HCT116 (cell line): ENCODE results near the gene ABTB2.

Experiments used
- EZH2 ChIP-seq: fragments of 200-600 bp; sonication (generic); IDR thresholded peaks from 2 replicates; pipeline ENCODE4 v1.6.1; 2017; ENCODE audit warnings: antibody characterized with exemption, mixed run types
- POLR2A ChIP-seq: IDR thresholded peaks from 2 replicates; pipeline ENCODE4 v1.7.0; 2011; ENCODE audit warnings: borderline replicate concordance; ENCODE audit not compliant: insufficient read depth, insufficient read length; ENCODE audit errors: extremely low read depth
- POLR2AphosphoS5 ChIP-seq: IDR thresholded peaks from 2 replicates; pipeline ENCODE4 v1.6.1; 2011; ENCODE audit warnings: mild to moderate bottlenecking, low read depth, low read length, moderate library complexity
- TF ChIP-seq, protein P1 (sequence below): IDR thresholded peaks from 2 replicates; pipeline ENCODE4 v1.6.1; 2012
- TF ChIP-seq, protein P2 (sequence below), 3 experiments: fragments of 200-600 bp in 1 of 3; sonication (generic) in 1 of 3; IDR thresholded peaks in 2 of 3; conservative IDR thresholded peaks in 1 of 3; 2 replicates each; pipeline ENCODE4 v1.5.1; 2012 to 2017; ENCODE audit warnings: low read depth in 2 of 3, low read length in 2 of 3, antibody characterized with exemption in 1 of 3, borderline replicate concordance in 1 of 3, control low read depth in 1 of 3, mild to moderate bottlenecking in 1 of 3, mixed read lengths in 1 of 3, mixed run types in 1 of 3, moderate library complexity in 1 of 3; ENCODE audit not compliant: insufficient read depth in 1 of 3

DNA sequence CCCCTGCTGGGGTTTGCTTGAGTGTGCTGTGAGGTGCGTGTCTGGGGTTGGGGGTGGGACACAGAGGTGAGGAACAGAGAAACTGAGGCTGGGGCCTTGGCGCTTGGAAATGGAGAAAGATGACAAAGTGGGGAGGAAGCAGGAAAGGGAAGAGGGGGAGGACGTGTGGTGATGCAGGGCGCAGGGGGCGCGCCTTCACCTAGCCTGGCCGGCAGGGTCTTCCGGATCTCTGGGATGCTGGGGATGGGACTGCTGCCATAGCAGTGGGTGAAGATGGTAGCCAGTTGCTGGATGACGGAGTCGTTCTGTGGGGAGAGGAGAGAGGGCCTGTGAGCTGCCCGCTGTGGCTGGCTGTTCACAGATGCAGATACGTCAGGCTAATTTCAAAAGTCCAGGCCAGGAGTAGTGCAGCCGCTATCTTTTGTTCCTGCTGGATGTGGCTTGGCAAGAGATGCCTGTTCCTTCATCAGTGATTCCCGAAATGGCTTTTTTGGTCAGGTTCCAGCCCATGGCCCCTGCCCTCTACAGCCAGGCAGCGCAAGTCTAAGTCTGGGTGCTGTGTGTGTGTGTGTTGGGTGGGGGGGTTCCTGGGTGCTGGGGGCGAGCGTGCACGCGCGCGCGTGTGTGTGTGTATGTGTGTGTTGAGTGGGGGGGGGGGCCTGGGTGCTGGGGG is 197.6 kb downstream of the ABTB2 start:
- no peak for TF ChIP-seq POLR2AphosphoS5
- no peak for TF ChIP-seq POLR2A
- TF ChIP-seq, protein P1, sequence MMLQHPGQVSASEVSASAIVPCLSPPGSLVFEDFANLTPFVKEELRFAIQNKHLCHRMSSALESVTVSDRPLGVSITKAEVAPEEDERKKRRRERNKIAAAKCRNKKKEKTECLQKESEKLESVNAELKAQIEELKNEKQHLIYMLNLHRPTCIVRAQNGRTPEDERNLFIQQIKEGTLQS = no peak
- TF ChIP-seq, protein P2, sequence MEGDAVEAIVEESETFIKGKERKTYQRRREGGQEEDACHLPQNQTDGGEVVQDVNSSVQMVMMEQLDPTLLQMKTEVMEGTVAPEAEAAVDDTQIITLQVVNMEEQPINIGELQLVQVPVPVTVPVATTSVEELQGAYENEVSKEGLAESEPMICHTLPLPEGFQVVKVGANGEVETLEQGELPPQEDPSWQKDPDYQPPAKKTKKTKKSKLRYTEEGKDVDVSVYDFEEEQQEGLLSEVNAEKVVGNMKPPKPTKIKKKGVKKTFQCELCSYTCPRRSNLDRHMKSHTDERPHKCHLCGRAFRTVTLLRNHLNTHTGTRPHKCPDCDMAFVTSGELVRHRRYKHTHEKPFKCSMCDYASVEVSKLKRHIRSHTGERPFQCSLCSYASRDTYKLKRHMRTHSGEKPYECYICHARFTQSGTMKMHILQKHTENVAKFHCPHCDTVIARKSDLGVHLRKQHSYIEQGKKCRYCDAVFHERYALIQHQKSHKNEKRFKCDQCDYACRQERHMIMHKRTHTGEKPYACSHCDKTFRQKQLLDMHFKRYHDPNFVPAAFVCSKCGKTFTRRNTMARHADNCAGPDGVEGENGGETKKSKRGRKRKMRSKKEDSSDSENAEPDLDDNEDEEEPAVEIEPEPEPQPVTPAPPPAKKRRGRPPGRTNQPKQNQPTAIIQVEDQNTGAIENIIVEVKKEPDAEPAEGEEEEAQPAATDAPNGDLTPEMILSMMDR (IDR thresholded peaks at IDR 0.05 in 2 of 3, conservative IDR thresholded peaks at IDR 0.05 in 1 of 3; ENCODE audit: borderline replicate concordance in 1 of 3, insufficient read depth in 1 of 3, low read depth in 2 of 3, low read length in 2 of 3) = no peak
- no peak for TF ChIP-seq EZH2
